Inflammatory macrophage treated with lipopolysaccharide for 4 hours (primary cell): ENCODE results near the gene JAGN1.
A peak's percentile ranks its signal among the peaks of the same experiment; 100 is the strongest.
"Not testable (repeated sequence)": the region's sequence is repeated elsewhere in the genome, so short reads cannot be mapped to it uniquely, and the experiment has no call there.

Experiments
- DNase-seq: peaks from one replicate; pipeline ENCODE4 v3.0.0-alpha.2; 2020

JAGN1 gene

DNA sequence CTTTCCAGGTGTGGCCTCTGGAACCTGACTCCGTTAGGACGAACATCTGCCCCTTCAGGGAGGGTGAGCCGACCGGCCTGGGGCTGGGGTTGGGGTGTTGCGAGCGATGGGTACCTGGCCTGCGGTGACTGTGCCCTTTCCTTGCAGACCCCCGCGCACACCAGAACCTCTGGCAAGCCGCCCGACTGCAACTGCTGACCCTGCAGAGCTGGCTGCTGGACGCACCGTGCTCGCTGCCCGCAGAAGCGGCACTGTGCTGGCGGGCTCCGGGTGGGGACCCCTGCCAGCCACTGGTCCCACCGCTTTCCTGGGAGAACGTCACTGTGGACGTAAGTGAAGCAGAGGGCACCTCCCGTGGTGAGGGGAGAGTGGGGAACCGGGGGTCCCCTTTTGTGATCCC is 37.7 kb downstream of the JAGN1 start:
- no peak for DNase-seq

DNA sequence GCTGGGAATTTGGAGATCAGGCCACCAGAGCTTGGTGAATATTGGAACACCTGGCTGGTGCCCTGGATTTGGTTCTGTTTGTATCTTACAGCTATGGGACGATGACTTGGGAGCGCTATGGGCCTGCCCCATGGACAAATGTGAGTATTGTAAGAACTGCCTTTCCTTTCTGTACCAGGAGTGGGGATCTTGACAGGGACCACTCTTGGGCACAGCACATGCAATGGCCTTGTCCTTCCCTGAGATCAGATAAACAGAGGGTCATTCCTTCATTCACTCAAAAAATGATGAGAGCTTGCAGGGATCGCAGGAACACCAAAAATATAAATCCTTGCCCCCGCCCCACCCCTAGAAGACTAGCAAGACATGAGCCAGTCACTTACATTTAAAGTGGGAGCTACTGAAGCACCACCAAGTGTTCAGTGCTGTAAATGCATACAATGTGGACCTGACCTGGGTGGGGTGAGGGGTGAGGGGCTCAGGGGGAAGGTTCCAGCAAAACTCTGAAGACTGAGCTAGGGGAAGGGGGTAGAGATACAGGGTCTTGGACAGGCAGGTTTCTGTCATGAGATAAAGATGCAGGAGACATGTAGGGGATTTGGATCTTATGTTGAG is 40.5 kb downstream of the JAGN1 start:
- no peak for DNase-seq

DNA sequence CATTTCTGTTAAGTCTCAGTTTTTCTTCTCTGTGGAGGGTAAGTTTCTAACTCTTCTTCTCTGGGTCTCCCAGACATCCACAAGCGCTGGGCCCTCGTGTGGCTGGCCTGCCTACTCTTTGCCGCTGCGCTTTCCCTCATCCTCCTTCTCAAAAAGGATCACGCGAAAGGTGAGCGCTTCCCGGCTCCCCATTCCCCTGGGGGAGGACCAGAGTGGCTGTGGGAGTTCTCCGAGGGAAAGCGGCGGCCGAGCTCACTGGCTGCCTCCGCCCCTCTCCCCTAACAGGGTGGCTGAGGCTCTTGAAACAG is 42.1 kb downstream of the JAGN1 start:
- no peak for DNase-seq

DNA sequence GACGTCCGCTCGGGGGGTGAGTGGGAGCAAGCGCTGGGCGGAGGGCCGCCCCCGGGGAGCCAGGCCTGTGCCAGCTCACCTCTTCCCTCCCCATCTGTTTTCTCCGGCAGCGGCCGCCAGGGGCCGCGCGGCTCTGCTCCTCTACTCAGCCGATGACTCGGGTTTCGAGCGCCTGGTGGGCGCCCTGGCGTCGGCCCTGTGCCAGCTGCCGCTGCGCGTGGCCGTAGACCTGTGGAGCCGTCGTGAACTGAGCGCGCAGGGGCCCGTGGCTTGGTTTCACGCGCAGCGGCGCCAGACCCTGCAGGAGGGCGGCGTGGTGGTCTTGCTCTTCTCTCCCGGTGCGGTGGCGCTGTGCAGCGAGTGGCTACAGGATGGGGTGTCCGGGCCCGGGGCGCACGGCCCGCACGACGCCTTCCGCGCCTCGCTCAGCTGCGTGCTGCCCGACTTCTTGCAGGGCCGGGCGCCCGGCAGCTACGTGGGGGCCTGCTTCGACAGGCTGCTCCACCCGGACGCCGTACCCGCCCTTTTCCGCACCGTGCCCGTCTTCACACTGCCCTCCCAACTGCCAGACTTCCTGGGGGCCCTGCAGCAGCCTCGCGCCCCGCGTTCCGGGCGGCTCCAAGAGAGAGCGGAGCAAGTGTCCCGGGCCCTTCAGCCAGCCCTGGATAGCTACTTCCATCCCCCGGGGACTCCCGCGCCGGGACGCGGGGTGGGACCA is 42.6 kb downstream of the JAGN1 start:
- peak; percentile 80 for DNase-seq

DNA sequence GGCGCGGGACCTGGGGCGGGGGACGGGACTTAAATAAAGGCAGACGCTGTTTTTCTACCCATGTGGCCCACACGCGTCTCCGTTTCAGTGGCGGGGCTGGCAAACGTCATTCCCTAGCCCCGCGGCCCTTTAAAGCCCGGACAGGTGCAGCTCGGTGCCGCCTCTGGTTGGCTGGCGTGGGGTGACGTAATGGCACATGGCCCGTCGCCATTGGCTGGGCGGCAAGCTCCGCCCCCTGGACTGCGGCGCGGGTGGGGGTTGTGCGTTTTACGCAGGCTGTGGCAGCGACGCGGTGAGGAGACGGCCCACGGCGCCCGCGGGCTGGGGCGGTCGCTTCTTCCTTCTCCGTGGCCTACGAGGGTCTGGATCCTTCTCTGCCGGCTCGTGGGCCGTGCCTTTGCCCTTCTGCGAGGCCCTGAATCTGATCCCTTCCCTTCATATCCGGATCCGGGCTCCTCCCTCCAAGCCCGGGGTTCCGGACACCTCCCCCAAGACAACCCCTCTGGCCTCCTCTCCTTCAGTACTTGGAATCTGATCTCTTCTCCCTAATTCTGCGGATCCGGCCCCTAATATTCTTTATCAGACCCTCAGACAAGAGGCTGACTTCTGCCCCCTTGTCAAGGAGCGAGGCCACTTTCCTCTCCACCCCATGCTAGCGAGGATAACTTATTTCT is 43.3 kb downstream of the JAGN1 start, which contains the start of gene CRELD1:
CRELD1 (plus strand) TSS at position 274 of the 674 bp plus-strand sequence. CDS start 605 bp downstream, outside the sequence.
- peak; percentile 97 for DNase-seq

DNA sequence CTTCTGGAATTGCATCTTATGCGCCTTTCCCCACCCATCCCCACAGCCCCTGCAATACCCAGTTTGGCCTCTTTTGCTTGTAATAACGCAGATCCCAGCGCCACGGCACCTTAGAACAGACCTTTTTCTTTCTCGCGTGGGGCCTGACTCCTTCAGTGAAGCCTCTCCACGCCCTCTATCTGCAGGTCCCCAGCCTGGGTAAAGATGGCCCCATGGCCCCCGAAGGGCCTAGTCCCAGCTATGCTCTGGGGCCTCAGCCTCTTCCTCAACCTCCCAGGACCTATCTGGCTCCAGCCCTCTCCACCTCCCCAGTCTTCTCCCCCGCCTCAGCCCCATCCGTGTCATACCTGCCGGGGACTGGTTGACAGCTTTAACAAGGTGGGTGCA is 43.8 kb downstream of the JAGN1 start:
- DNase-seq: peak; percentile 11

DNA sequence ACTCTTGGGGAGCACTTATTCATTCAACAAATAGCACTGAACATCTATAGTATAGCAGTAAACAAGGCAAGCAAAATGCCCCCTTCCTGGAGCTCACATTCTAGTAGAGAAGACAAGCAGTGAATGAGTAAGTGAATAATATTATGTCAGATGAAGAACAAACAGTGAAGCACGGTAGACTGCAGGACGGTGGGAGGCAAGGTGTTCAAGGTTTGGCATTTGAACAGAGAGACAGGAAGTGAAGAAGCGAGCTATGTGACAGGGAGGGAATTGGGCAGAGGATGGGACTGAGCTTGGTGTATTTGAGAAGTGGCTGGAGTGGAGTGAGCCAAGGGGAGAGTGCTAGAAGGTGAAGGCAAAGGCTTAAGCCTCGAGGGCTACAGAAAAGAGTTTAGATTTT is 44.6 kb downstream of the JAGN1 start:
- no peak for DNase-seq

DNA sequence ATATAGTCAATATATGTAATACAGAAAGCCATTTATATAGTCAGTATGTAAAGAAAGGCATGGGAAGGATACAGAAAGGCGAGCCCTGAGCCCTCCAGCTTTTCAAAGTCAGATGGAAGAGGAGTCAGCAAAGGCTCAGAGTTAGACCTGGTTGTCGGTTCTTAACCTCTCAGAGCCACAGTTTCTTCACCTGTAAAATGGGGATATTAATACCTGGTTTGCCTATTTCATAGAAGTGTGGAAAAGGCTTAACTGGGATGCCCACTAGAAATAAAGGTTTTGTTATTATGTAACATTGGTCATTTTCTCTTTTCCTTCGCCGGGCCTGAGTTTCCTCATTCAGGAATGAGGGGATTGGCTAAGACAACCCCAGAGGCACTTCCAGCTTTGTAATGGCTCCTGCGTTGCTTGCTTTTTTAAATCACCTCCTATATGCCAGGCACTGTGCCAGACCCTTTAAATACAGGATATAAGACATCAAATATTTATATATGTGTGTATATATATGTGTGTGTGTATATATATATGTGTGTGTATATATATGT is 45.6 kb downstream of the JAGN1 start:
- peak; percentile 73 for DNase-seq

DNA sequence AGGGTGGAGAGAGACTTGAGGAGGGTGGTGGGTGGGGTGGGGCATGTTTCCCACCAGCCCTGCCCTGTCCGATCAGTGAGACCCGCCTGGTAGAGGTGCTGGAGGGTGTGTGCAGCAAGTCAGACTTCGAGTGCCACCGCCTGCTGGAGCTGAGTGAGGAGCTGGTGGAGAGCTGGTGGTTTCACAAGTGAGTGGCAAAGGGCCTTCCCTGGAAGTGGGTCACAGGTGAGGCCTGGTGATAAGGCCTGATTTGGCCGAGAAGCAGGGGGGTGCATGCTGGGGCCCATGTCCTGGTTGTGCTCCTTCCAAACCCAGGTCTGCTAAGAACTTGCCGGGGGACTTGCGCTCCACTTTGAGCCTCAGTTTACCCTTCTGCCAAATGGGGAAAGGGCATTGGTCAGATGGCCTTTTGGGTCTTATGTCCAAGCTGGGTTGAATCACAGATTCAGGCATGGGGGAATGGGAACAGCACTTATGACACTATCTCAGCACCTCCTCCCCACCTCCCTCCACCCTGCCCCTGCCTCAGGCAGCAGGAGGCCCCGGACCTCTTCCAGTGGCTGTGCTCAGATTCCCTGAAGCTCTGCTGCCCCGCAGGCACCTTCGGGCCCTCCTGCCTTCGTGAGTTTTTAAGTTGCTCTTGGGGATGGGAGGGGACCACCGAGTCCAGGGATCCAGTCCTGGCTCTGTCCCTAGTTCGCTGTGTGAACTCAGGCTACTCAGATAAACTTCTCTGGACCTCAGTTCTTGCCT is 47.3 kb downstream of the JAGN1 start:
- no peak for DNase-seq

DNA sequence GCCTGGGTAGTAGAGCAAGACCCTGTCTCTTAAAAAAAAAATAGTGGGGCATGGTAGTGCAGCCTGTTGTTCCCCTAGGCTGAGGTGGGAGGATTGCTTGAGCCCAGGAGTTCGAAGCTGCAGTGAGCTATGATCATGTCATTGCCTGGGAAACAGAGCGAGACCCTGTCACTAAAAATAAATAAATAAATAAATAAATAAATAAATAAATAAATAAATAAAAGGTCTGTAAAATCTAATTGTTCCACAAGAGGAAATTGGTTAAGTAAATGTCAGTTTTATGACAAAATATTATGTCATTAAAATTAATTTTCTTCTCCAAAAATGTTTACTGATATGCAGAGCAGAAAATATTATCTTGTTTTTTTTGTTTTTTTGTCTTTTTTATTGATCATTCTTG is 48.6 kb downstream of the JAGN1 start:
- DNase-seq: no peak

DNA sequence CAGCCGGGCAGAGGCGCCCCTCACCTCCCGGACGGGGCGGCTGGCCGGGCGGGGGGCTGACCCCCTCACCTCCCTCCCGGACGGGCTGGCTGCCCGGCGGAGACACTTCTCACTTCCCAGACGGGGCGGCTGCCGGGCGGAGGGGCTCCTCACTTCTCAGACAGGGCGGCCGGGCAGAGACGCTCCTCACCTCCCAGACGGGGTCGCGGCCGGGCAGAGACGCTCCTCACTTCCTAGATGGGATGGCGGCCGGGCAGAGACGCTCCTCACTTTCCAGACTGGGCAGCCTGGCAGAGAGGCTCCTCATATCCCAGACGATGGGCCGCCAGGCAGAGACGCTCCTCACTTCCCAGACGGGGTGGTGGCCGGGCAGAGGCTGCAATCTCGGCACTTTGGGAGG is 49.5 kb downstream of the JAGN1 start:
- DNase-seq: not testable (repeated sequence)

DNA sequence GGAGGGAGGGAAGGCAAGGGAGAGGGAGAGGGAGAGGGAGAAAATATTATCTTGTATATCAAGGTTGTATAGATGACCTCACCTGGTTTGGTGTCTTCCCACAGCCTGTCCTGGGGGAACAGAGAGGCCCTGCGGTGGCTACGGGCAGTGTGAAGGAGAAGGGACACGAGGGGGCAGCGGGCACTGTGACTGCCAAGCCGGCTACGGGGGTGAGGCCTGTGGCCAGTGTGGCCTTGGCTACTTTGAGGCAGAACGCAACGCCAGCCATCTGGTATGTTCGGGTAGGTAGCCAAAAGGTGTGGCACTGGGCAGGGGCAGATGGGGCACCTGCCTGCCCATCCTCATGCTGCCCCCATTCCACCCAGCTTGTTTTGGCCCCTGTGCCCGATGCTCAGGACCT is 50.3 kb downstream of the JAGN1 start:
- DNase-seq: no peak

DNA sequence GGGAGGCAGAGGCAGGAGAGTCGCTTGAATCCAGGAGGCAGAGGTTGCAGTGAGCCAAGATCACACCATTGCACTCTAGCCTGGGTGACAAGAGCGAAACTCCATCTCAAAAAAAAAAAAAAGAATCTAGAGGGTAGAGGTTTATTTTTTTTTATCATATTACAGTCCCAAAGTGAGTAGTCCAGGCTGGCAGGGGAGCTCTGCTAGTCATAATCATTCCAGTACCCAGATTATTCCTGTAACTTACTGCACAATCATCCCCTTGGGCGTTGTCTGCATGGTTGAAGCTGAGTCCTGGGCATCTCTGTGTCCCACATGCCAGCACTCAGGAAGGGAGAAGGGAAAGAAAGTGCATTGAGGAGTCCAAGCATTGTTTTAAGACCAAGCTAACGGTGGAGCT is 51.8 kb downstream of the JAGN1 start:
- no peak for DNase-seq

DNA sequence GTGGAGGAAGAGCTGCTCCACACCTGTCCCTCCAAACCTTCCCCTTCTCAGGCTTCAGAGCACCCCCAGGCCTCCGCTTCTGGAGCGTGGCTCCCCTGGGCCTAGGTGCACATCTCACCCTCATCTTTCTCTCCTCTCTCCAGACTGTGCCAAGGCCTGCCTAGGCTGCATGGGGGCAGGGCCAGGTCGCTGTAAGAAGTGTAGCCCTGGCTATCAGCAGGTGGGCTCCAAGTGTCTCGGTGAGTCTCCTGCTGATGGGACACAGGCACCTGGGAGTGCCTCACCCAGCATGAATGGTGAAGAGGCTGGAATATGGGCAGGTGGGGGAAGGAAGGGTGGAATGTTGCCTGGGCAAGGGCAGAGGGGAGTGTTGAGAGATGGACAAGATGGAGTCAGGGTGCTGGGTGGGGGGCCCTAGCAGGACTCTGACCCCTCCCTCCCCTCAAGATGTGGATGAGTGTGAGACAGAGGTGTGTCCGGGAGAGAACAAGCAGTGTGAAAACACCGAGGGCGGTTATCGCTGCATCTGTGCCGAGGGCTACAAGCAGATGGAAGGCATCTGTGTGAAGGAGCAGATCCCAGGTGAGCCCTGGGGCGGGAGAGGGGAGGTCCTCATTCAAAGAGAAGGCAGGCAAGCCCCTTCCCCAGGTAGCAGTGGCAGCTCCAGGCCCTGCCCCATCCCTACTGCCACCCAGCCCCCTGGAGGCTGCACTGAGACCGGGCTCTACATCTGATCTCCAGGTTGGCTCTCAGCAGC is 52.7 kb downstream of the JAGN1 start:
- DNase-seq: no peak
